Transverse colon (tissue), 4 donors: ENCODE results near the gene SH2B3. TPM values are rescaled to one million over a fixed set of nuclear protein-coding genes. Genes with fewer than 3 reads are reported as not detected.

ENCODE experiments used
- DNase-seq: peaks from one replicate; pipeline ENCODE4 v3.0.0-alpha.2; 2019
- H3K27ac ChIP-seq, 4 donors: fragments of 200-600 bp; sonication (generic); 2 replicates each; pipeline ENCODE4 v1.5.1; 2016 to 2018; ENCODE audit warnings: inconsistent platforms in 4 of 4
- H3K27me3 ChIP-seq: fragments of 200-600 bp; sonication (generic); 2 replicates; pipeline ENCODE4 v1.5.1; 2017; ENCODE audit warnings: inconsistent platforms
- H3K36me3 ChIP-seq, 4 donors: fragments of 200-600 bp; sonication (generic); 2 replicates each; pipeline ENCODE4 v1.5.1; 2017 to 2019; ENCODE audit warnings: inconsistent platforms in 4 of 4
- H3K4me1 ChIP-seq, 4 donors: fragments of 200-600 bp; sonication (generic); 2 replicates each; pipeline ENCODE4 v1.5.1; 2017 to 2020; ENCODE audit warnings: inconsistent platforms in 4 of 4
- H3K4me3 ChIP-seq, 4 donors: fragments of 200-600 bp; sonication (generic); 1 replicate in 1 of 4; 2 replicates in 3 of 4; pipeline versions ENCODE4 v1.5.1 to v1.6.1; 2017 to 2019; ENCODE audit warnings: inconsistent platforms in 4 of 4
- H3K9me3 ChIP-seq, 2 donors: fragments of 200-600 bp; sonication (generic); 2 replicates each; pipeline ENCODE4 v1.5.1; 2017 to 2019; ENCODE audit warnings: inconsistent platforms in 2 of 2
- EP300 ChIP-seq: sonication (generic); formaldehyde crosslinking; IDR thresholded peaks from one replicate; pipeline ENCODE4 v1.6.1; 2017; ENCODE audit warnings: antibody characterized with exemption, low read depth
- POLR2A ChIP-seq: fragments of 450-650 bp; IDR thresholded peaks from one replicate; pipeline ENCODE4 v1.6.1; 2016; ENCODE audit warnings: antibody characterized with exemption, mild to moderate bottlenecking, moderate library complexity
- POLR2AphosphoS5 ChIP-seq, 3 donors: sonication (generic); formaldehyde crosslinking; IDR thresholded peaks; one replicate each; pipeline ENCODE4 v1.6.1; 2016; ENCODE audit warnings: antibody characterized with exemption in 3 of 3
- WGBS, 2 donors: methylation state at CpG; one replicate each; pipeline ENCODE4 v1.1.5; 2018; ENCODE audit warnings: low coverage in 1 of 2; 5-methylcytosine and 5-hydroxymethylcytosine counted together
- in situ Hi-C, 4 donors: fragments of 200-750 bp; cut with MboI; loops; one replicate each; pipeline versions ENCODE4 v1.15.0 to v1.15.1; 2017; ENCODE audit warnings: low sequenced_read_pairs in 3 of 4, low pct_ligation_motif_present in 1 of 4, low pct_unique_long_range_greater_than_20kb in 1 of 4
- intact Hi-C: fragments of 100-400 bp; cut with DNase I; formaldehyde crosslinking; loops from one replicate; pipeline ENCODE4 v1.15.1; 2023; ENCODE audit warnings: low total_unique reads
- total RNA-seq, 4 donors: library from RNA; depleted of rRNA; stranded (reverse); fragments of >200 nt; gene quantifications; one replicate each; pipeline ENCODE4 v1.1.0, GENCODE V29; 2016
- TF ChIP-seq, protein P1 (sequence below), 5 experiments: fragments of 200-600 bp in 3 of 5; fragments of 450-650 bp in 2 of 5; sonication (generic) in 3 of 5; IDR thresholded peaks; 1 replicate in 2 of 5; 2 replicates in 3 of 5; pipeline ENCODE4 v1.5.1; 2016 to 2017; ENCODE audit warnings: antibody characterized with exemption in 5 of 5, inconsistent platforms in 3 of 5, mild to moderate bottlenecking in 2 of 5, moderate library complexity in 1 of 5

Gene SH2B3
- total RNA-seq: 10 to 100 TPM; 22.3 to 99.1 (median 43.6) TPM

DNA sequence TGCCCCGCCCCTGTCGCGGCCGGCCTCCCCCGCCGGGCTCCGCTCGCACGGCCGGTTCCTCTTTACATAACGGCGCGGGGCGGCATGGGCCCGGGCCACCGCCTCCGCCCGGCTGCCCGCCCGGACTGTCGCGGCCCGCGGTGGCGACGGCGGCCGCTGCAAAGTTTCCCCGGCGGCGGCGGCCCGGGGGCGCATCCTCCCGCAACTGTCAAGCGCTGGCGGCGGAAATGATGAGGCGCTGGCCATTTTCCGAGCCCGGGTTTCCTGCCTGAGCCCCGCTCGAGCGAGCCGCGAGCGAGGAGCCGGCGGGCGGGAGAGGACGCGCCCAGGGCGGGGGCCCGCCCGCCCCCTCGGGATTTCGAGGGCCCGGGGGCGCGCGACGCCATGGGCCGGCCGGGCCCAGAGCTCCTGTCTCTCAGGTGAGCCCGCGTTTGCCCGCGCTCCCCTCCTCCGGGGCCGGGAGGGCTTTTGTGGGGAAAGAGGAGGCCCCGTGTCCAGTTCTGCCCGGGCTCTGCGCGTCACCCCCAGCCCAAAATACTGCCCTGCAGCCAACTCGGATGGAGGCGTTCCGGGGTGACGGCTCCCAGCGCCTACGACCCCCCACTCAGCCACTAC, at the start of gene SH2B3:
SH2B3 (plus strand) TSS at position 65 of the 615 bp plus-strand sequence. CDS start 12,223 bp downstream, outside the sequence.
- Histone ChIP-seq H3K27ac (peak within 1 kb of the TSS; percentile 88 to 93 (median 90)), H3K4me3 (peak within 1 kb of the TSS; percentile 90 to 97 (median 93)), H3K27me3 (no peaks in the 10 kb centered on the region), H3K4me1 (peaks cover 35 to 74% (median 47%) of the 10 kb centered on the region in 4 donors), H3K9me3 (no peaks in the 10 kb centered on the region), H3K36me3 (no peaks in the 10 kb centered on the region)
- intact Hi-C loops: loop anchor here (5.0 kb wide), 1 partner anchor 36 kb away; no protein-coding TSS in a partner anchor
- in situ Hi-C loops: no loop called here
- TF ChIP-seq POLR2AphosphoS5 (IDR thresholded peaks at IDR 0.05) (peak in 2 of 3 donors; percentile 47 to 54), EP300 (no peak)
- 1% methylated on average over 46 of the region's 80 CpGs; no CpG with 5 or more reads in 1 of the 2 donors for WGBS, 2 donors
- DNase-seq: no peak

DNA sequence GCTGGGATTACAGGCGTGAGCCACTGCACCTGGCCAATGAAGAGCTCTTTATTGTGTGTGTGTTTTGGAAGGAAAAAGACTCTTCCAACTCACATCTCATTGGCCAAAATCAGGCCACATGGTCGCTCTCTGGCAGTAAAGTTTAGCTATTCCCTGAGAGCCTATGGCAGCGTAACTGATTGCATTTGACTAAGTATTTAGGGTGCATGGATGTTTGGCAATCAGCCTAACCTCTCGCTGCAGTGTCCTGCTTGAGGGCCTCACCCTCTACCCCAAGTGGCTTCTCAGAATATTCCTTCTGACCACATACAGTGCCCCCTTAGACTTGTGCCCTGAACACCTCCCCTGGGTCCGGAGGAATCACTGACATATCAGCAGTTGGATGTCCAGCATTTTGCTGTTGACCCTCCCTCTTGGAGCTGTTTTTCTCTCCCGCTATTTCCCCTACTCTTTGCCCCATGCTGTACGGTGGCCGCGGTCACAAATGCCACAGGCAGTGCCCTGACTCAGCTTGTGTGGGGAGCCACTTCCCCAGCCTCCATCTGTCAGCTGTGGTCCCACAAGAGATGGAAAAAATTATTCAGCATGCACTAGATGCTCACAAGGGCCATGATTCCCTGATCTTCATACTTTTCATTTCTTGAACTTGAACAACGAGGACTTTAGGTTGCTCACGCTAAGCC, 46.4 kb upstream of the SH2B3 start:
- no peak for DNase-seq
- in situ Hi-C loops: no loop called here
- intact Hi-C loops: no loop called here
- TF ChIP-seq POLR2A (no peak), EP300 (no peak), POLR2AphosphoS5 (IDR thresholded peaks at IDR 0.05) (no peak)
- TF ChIP-seq, protein P1, sequence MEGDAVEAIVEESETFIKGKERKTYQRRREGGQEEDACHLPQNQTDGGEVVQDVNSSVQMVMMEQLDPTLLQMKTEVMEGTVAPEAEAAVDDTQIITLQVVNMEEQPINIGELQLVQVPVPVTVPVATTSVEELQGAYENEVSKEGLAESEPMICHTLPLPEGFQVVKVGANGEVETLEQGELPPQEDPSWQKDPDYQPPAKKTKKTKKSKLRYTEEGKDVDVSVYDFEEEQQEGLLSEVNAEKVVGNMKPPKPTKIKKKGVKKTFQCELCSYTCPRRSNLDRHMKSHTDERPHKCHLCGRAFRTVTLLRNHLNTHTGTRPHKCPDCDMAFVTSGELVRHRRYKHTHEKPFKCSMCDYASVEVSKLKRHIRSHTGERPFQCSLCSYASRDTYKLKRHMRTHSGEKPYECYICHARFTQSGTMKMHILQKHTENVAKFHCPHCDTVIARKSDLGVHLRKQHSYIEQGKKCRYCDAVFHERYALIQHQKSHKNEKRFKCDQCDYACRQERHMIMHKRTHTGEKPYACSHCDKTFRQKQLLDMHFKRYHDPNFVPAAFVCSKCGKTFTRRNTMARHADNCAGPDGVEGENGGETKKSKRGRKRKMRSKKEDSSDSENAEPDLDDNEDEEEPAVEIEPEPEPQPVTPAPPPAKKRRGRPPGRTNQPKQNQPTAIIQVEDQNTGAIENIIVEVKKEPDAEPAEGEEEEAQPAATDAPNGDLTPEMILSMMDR (IDR thresholded peaks at IDR 0.05): no peak
- WGBS, 2 donors: 38 to 51% methylated on average over 7 to 11 of the region's 11 CpGs
- no peaks in the 10 kb centered on the region for H3K27me3 ChIP-seq
- no peaks in the 10 kb centered on the region for H3K9me3 ChIP-seq
- H3K4me3 ChIP-seq: no peak overlapping the region
- no peaks in the 10 kb centered on the region for H3K4me1 ChIP-seq
- no peaks in the 10 kb centered on the region for H3K36me3 ChIP-seq
- no peak overlapping the region for H3K27ac ChIP-seq

DNA sequence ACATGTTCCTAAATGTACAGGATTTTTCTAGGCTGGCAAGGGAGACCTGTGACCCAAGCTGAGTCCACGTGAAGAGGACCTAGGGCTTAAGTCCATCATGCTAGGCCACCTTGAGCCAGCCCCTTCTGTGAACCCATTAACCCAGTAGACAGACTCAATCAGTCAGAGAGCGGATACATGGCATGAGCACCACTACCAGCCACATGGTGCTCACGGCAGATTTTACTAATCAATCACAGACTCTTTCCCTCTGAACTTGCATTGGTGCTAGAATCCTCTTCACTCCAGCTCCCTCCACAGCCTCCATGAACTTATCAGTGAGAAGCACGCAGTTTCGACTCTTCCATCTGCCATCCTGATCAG, 45.8 kb upstream of the SH2B3 start:
- 61 to 69% methylated on average over 2 to 5 of the region's 5 CpGs for WGBS, 2 donors
- in situ Hi-C loops: no loop called here
- no peak for DNase-seq

DNA sequence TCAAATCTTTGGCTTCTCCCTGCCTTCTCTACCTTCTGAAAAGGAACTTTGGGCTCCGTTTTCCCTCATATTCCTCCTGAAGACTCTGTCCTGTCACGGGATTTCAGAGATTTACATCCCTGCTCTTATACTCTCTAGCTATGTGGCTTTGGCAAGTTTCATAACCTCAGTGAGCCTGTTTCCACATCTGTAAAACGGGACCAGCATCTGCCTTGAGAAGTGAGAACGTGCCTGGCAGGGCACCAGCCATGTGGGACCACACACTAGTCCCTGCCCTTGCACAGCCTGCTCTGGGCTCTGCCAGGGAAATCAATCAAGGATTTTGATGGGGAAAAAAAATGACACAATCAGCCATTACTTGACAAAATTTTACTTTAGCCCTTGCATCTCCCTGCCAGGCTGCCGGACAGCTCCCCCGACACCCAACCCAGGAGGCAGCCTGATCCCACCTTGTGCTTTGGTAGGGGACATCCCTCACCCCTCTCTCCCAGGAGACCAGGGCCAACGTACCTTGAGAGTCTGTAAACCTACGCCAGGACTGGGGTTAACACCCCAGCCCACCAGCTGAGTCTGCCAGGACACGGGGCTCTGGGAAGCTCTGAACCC, 45.3 kb upstream of the SH2B3 start:
- DNase-seq: no peak
- H3K4me1 ChIP-seq: no peaks in the 10 kb centered on the region
- no peaks in the 10 kb centered on the region for H3K27me3 ChIP-seq
- H3K36me3 ChIP-seq: no peaks in the 10 kb centered on the region
- WGBS, 2 donors: 48 to 61% methylated on average over 3 to 9 of the region's 9 CpGs
- in situ Hi-C loops (no loop called here), intact Hi-C loops (no loop called here)
- H3K4me3 ChIP-seq: no peak overlapping the region
- H3K27ac ChIP-seq: no peak overlapping the region
- H3K9me3 ChIP-seq: no peaks in the 10 kb centered on the region
- TF ChIP-seq, protein P1 (IDR thresholded peaks at IDR 0.05): no peak
- no peak for TF ChIP-seq EP300
- no peak for TF ChIP-seq POLR2A
- TF ChIP-seq POLR2AphosphoS5 (IDR thresholded peaks at IDR 0.05): no peak

More for the DNA sequence above, 45.8 kb upstream of the SH2B3 start:
- intact Hi-C loops: no loop called here
- no peaks in the 10 kb centered on the region for H3K9me3 ChIP-seq
- H3K27ac ChIP-seq: no peak overlapping the region
- no peaks in the 10 kb centered on the region for H3K27me3 ChIP-seq
- no peaks in the 10 kb centered on the region for H3K4me1 ChIP-seq
- no peaks in the 10 kb centered on the region for H3K36me3 ChIP-seq
- TF ChIP-seq, protein P1 (IDR thresholded peaks at IDR 0.05): no peak
- TF ChIP-seq POLR2AphosphoS5 (IDR thresholded peaks at IDR 0.05) (no peak), POLR2A (no peak), EP300 (no peak)
- no peak overlapping the region for H3K4me3 ChIP-seq
